Right lobe of liver (tissue), 6 donors: Measurements from ENCODE around the gene RPS24. TPM values are rescaled to one million over a fixed set of nuclear protein-coding genes. Genes with fewer than 3 reads are reported as not detected.

ENCODE experiments used
- ATAC-seq, 4 donors: fragments of 200-7000 bp; cut with Tn5 transposase; one replicate each; pipeline ENCODE4 v1.9.1; 2020; ENCODE audit warnings: mild to moderate bottlenecking in 4 of 4, moderate library complexity in 4 of 4
- DNase-seq, 3 donors: peaks; one replicate each; pipeline ENCODE4 v3.0.0-alpha.2; 2020
- H3K27ac ChIP-seq, 3 donors: fragments of 200-600 bp; one replicate each; pipeline ENCODE4 v1.8.0; 2022
- H3K27me3 ChIP-seq, 2 donors: fragments of 200-600 bp; one replicate each; pipeline ENCODE4 v1.8.0; 2022
- H3K36me3 ChIP-seq, 4 donors: fragments of 200-600 bp; sonication (generic) in 1 of 4; one replicate each; pipeline versions ENCODE4 v1.5.1 to v1.8.0; 2017 to 2022; ENCODE audit warnings: control low read depth in 1 of 4
- H3K4me1 ChIP-seq, 4 donors: fragments of 200-600 bp; sonication (generic) in 1 of 4; one replicate each; pipeline versions ENCODE4 v1.5.1 to v1.8.0; 2017 to 2022; ENCODE audit warnings: control low read depth in 1 of 4
- H3K4me3 ChIP-seq, 3 donors: fragments of 200-600 bp; one replicate each; pipeline ENCODE4 v1.8.0; 2022
- H3K9me3 ChIP-seq, 4 donors: fragments of 200-600 bp; sonication (generic) in 1 of 4; one replicate each; pipeline versions ENCODE4 v1.5.1 to v1.8.0; 2017 to 2022; ENCODE audit warnings: control low read depth in 1 of 4
- CTCF ChIP-seq, 4 donors: fragments of 200-600 bp in 3 of 4; fragments of 450-650 bp in 1 of 4; IDR thresholded peaks; one replicate each; pipeline versions ENCODE4 v1.5.1 to v1.8.0; 2016 to 2022; ENCODE audit warnings: antibody characterized with exemption in 4 of 4, mild to moderate bottlenecking in 2 of 4
- POLR2A ChIP-seq: fragments of 450-650 bp; IDR thresholded peaks from one replicate; pipeline ENCODE4 v1.6.1; 2017; ENCODE audit warnings: antibody characterized with exemption, mild to moderate bottlenecking
- WGBS: methylation state at CpG from one replicate; pipeline ENCODE4 v1.1.6; 2018; ENCODE audit warnings: low coverage, low lambda C conversion rate; ENCODE audit not compliant: insufficient coverage; ENCODE audit errors: missing lambda C conversion rate; 5-methylcytosine and 5-hydroxymethylcytosine counted together
- intact Hi-C, 2 donors: fragments of 100-400 bp; cut with DNase I; formaldehyde crosslinking; loops; one replicate each; pipeline versions ENCODE4 v1.11.2 to v1.14.1; 2022
- total RNA-seq, 6 experiments: library from RNA; depleted of rRNA in 2 of 6; stranded (reverse); fragments of >200 nt in 2 of 6; fragmentation: NEBNext Ultra II Directional in 3 of 6; extraction: Animal tissue kit (Norgen Biotek cat#: 25700) in 3 of 6; gene quantifications; one replicate each; pipeline versions ENCODE4 v1.1.0 to v1.2.4, GENCODE V29; 2016 to 2023
- donor health status: DM: no; HTN: yes; CAD: no.
- donor health status: DM: no; HTN: no; CAD: no.
- donor health status: DM: no; HTN: no; CAD: no.
- donor health status: DM: no; HTN: yes; CAD: no.
- donor health status: DM: no; HTN: yes; CAD: no.

RPS24 gene
- total RNA-seq, 6 experiments from 2014 or later: 406 to 921 (median 499) TPM

GRCh38 chr10:78044179-78044578, 10.5 kb downstream of the RPS24 start:
- ATAC-seq: no peak
- TF ChIP-seq CTCF (IDR thresholded peaks at IDR 0.05) (no peak), POLR2A (no peak)
- H3K4me3 ChIP-seq: no peak overlapping the region

GRCh38 chr10:78044699-78045098, 11.0 kb downstream of the RPS24 start:
- peaks cover 0 to 8% (median 0%) of the 10 kb centered on the region in 4 donors for H3K4me1 ChIP-seq
- no peaks in the 10 kb centered on the region for H3K27me3 ChIP-seq
- H3K36me3 ChIP-seq: peaks cover 7 to 27% (median 18%) of the 10 kb centered on the region in 4 donors
- H3K27ac ChIP-seq: no peak overlapping the region
- no peak for TF ChIP-seq POLR2A
- TF ChIP-seq CTCF (IDR thresholded peaks at IDR 0.05): no peak
- ATAC-seq: no peak
- intact Hi-C loops: no loop called here
- no peak overlapping the region for H3K4me3 ChIP-seq
- DNase-seq: no peak
- WGBS: 59% methylated on average over 5 of the region's 10 CpGs
- no peaks in the 10 kb centered on the region for H3K9me3 ChIP-seq

More at GRCh38 chr10:78044179-78044578, 10.5 kb downstream of the RPS24 start:
- no peak overlapping the region for H3K27ac ChIP-seq
- intact Hi-C loops: no loop called here
- H3K27me3 ChIP-seq: no peaks in the 10 kb centered on the region
- H3K36me3 ChIP-seq: peaks cover 7 to 32% (median 21%) of the 10 kb centered on the region in 4 donors
- peaks cover 0 to 8% (median 0%) of the 10 kb centered on the region in 4 donors for H3K4me1 ChIP-seq
- no peaks in the 10 kb centered on the region for H3K9me3 ChIP-seq
- no peak for DNase-seq

GRCh38 chr10:78045237-78045636, 11.6 kb downstream of the RPS24 start:
- Histone ChIP-seq H3K4me3 (no peak overlapping the region), H3K27me3 (no peaks in the 10 kb centered on the region), H3K36me3 (peaks cover 7 to 22% (median 14%) of the 10 kb centered on the region in 4 donors), H3K27ac (no peak overlapping the region), H3K9me3 (no peaks in the 10 kb centered on the region), H3K4me1 (peaks cover 0 to 8% (median 0%) of the 10 kb centered on the region in 4 donors)
- ATAC-seq (no peak), DNase-seq (no peak)
- no peak for TF ChIP-seq CTCF (IDR thresholded peaks at IDR 0.05)
- no peak for TF ChIP-seq POLR2A
- WGBS: 63% methylated on average over 3 of the region's 10 CpGs
- intact Hi-C loops: no loop called here

- Histone ChIP-seq H3K36me3 (peaks cover 4 to 16% (median 9%) of the 10 kb centered on the region in 4 donors), H3K27ac (no peak overlapping the region), H3K4me1 (peaks cover 0 to 8% (median 0%) of the 10 kb centered on the region in 4 donors), H3K4me3 (no peak overlapping the region), H3K27me3 (no peaks in the 10 kb centered on the region), H3K9me3 (no peaks in the 10 kb centered on the region)
- DNase-seq (no peak), ATAC-seq (no peak)
- intact Hi-C loops: no loop called here
- WGBS: 50% methylated on average over 1 of the region's 8 CpGs
- no peak for TF ChIP-seq POLR2A
- no peak for TF ChIP-seq CTCF (IDR thresholded peaks at IDR 0.05)
Measured at GRCh38 chr10:78045856-78046255, 12.2 kb downstream of the RPS24 start.
